Measurements from ENCODE around the gene ZNF213.

DNA sequence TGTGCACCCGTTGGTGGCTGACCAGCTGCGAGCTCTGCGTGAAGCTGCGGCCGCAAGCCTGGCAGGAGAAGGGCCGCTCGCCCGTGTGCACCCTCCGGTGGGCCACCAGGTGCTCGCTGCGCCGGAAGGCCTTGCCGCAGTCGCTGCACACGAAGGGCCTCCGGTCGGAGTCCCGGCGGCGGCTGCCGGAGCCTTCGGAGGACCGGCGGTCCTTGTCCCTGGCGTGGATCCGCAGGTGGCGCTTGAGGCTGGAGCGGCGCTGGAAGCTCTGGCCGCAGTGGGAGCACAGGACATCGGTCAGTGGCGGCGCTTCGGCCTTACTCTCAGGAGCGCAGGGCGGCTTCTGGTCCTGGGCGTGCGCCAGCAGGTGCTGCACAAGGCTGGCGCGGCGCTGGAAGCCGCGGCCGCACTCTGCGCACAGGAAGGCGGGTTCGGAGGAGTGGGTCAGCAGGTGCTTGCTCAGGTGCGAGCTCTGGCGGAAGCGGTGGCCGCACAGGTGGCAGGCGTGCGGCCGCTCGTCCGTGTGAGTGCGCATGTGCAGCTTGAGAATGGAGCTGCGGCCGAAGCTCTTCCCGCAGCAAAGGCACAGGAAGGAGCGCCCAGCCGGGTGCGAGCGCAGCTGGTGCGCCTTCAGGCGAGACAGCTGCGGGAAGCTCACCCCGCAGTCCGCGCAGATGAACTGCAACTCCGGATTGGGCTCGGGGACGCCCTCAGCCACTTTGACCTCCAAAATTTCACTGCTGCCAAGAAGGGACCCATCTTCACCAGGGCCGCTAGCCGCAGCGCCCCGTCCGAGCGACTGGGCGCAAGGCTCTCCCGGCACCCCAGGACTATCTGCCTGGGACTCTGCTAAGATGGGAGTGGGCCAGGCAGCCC is 44.9 kb upstream of the ZNF213 start:
- TF ChIP-seq, protein P1, sequence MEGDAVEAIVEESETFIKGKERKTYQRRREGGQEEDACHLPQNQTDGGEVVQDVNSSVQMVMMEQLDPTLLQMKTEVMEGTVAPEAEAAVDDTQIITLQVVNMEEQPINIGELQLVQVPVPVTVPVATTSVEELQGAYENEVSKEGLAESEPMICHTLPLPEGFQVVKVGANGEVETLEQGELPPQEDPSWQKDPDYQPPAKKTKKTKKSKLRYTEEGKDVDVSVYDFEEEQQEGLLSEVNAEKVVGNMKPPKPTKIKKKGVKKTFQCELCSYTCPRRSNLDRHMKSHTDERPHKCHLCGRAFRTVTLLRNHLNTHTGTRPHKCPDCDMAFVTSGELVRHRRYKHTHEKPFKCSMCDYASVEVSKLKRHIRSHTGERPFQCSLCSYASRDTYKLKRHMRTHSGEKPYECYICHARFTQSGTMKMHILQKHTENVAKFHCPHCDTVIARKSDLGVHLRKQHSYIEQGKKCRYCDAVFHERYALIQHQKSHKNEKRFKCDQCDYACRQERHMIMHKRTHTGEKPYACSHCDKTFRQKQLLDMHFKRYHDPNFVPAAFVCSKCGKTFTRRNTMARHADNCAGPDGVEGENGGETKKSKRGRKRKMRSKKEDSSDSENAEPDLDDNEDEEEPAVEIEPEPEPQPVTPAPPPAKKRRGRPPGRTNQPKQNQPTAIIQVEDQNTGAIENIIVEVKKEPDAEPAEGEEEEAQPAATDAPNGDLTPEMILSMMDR (IDR thresholded peaks at IDR 0.05; ENCODE audit: poor library complexity) = no peak
- TF ChIP-seq EZH2phosphoT487 (IDR thresholded peaks at IDR 0.05; ENCODE audit: low read depth, severe bottlenecking, unreplicated experiment) = no peak
- no peak for TF ChIP-seq EZH2 (IDR thresholded peaks at IDR 0.05; ENCODE audit: borderline replicate concordance)
